HG03565 (cell line): ENCODE data around the gene ARHGEF4.
"Not testable (repeated sequence)": the region's sequence is repeated elsewhere in the genome, so short reads cannot be mapped to it uniquely, and the experiment has no call there.

Source experiments
- ATAC-seq: cut with Tn5 transposase; IDR thresholded peaks from one replicate; pipeline ENCODE4 v1.9.1; 2021; ENCODE audit warnings: mild to moderate bottlenecking, moderate library complexity; ENCODE audit not compliant: unreplicated experiment

ARHGEF4 gene

GRCh38 chr2:130964931-130965330 is 128.2 kb downstream of the ARHGEF4 start:
- ATAC-seq: no peak

- ATAC-seq: no peak
Observed at GRCh38 chr2:130966149-130966774, 129.5 kb downstream of the ARHGEF4 start.

DNA sequence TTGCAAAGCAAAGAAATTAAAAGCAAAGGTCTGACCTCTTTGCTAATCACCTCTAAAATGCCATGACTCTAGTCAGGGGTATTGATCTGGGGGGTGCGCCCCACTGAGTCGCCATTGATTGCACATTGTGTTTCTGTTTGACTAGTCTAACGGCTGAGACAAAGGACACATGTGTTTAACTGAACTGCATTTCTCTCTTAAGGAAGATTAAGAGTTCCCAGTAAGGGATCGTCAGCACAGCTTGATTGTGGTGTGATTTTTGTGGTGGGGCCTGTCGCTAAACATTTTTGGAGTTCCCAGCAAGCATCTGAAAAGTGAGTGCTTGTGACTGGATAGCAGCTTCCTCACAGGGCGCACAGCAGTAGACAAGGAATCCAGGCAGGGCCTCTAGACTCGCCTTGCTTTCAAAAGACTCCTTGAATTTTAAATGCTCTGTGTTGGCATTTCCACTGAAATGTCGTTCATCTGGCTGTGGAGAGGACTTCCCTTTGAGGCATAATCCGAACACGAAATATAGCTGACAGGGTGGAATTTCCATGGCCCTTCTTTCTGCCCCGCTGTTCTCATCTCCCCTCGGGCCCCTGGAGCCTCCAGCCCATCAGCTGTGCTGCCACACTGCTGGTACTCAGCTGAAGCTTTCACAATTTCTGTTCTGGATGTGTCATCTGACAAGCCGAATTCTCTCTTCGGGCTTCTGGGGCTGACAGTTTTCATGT is 130.2 kb downstream of the ARHGEF4 start:
- ATAC-seq: no peak

DNA sequence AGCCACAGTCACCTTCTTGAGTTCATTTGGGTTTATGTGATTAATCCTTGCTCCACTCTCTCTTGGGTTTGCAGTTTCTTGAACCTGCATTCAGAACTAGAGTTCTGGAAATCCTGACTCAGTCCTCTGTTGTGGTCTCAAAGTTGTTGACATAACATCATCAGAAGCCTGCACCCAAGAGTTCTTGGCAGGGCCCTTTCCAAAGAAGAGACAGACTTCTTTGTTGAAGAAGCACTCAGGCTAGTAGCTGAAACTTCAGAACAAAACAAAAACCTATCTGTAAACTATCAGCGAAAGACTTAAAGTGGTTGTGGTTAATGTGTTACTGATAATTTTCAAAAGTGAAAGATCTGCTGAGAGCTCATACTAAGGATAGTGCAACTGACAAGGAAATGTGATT is 135.7 kb downstream of the ARHGEF4 start:
- no peak for ATAC-seq

DNA sequence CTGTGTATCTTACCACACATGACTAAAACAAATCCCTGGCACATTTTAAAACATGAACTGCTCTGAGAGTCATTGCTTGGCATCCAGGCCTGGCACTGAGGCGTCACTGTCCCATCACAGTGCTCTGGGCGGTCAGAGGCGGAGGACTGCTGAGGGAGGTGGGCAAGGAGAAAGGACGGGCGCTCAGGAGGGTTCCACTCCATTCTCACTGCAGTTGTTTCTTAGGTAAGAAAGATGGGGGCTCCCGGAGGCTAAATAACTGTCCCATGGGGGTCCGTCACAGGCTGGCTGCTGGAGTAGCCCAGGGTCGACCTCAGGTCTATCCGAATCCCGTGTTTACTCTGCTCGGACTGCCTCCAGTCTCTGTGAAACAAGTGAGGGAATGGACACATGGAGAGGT is 139.0 kb downstream of the ARHGEF4 start:
- ATAC-seq: no peak

DNA sequence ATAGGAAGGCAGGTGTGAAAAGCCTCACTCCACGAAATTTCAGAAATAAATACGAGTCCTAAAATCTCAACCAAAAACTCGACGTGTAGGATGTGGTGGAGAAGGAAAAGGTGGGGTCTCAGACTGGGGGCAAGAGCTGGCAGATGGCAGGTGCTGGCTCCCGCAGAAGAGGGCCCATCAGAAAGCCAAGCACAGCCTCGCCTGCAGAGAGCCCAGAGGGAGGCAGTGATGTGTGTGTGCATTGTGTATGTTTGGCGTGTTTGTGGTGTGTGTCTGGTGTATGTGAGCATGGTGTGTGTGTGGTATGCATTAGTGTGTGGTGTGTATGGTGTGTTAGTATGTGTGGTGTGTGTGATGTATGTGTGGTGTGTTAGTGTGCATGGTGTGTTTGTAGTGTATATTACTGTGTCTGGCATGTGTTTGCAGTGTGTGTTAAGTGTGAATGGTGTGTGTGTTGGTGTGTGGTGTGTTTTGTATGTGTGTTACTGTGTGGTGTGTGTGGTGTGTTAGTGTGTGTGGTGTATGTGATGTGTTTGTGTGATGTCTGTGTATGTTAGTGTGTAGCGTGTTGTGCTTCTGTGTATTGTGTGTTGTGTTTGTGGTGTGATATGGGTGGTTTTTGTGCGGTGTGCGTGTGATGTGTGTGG is 140.0 kb downstream of the ARHGEF4 start:
- no peak for ATAC-seq

- ATAC-seq: no peak
Observed at GRCh38 chr2:130977461-130978050, 140.8 kb downstream of the ARHGEF4 start.

GRCh38 chr2:130981667-130982066 is 145.0 kb downstream of the ARHGEF4 start:
- no peak for ATAC-seq

- ATAC-seq: no peak
Observed at GRCh38 chr2:130985206-130985780, 148.6 kb downstream of the ARHGEF4 start.

DNA sequence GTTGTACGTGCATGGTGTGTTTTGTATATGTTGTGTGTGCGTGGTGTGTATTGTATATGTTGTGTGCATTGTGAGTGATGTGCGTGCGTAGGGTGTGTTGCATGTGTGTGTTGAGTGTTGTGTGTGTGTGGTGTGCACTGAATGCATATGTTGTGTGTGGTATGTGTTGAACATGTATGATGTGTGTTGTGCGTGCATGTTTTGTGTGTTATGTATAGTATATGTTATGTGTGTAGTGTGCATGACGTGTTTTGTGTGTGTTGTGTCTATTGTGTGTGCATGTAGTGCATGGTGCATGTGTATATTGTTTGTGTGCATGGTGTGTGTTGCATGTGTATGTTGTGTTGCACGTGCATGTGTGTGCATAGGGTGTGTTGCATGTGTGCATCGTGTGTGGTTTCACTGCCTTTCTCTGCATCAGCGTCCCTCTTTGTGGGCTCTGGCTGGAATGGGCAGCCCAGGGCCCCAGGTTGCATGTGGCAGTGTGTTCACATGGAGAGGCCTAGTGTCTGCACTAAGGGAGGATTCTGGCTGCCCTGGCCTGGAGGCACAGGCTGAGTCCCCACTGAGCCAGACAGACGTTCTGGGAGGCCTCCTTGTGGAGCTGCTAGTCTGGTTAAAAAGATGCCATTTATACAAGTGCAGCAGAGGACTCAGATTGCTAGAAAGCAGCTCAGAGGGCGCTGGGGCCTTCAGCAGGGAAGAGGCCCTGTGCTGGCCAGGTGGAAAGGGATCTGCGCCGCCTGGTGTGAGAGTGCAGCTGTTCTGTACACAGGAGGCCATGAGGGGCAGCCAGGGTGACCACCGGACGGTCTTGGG is 149.3 kb downstream of the ARHGEF4 start:
- ATAC-seq: no peak

- ATAC-seq: no peak
Observed at GRCh38 chr2:130986890-130987493, 150.3 kb downstream of the ARHGEF4 start.

DNA sequence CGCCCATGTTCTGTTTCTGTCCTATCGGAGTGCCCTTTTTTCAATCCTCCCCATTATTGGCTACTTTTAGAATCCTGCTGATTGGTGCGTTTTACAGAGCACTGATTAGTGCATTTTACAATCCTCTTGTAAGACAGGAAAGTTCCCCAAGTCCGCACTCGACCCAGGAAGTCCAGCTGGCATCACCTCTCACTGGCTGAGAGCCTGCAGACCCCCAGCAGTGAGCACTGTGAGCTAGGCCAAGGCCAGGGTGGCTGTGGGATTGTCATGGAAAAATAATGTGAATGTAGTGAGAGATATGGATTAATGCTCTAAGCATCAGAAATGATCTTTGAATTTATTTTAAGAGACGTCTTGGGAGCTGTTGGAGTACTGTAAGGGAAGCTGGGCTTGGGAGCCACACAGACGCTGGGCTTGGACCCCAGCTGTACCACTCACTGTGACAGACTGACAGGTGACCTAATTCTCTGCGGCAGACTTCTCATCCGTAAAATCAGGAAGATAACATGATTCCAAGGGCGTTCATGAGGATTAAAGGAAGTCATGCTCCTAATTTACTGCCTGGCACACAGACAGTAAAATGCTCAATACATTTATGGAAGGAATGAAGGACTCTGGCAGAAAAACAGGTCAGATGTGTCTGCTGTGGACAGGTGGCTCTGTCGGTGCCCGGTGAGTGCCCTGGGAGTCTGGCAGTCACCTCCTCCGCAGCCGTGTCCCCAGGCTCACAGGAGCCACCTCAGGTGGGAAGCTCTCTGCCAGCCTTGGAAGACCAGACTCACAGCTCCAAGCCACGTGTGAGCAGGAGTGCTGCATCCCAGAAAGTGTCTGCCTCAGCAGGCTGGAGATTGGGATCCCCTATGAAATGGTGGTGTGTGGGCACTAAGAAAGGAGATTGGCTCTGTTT is 151.1 kb downstream of the ARHGEF4 start:
- ATAC-seq: no peak

DNA sequence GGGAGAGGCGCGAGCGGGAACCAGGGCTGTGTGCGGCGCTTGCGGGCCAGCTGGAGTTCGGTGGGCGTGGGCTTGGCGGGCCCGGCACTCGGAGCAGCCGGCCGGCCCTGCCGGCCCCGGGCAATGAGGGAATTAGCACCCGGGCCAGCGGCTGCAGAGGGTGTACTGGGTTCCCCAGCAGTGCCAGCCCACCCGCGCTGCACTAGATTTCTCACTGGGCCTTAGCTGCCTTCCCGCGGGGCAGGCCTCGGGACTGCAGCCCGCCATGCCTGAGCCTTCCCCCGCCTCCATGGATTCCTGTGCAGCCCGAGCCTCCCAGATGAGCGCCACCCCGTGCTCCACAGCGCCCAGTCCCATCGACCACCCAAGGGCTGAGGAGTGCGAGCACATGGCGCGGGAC is 154.7 kb downstream of the ARHGEF4 start:
- ATAC-seq: not testable (repeated sequence)

- ATAC-seq: not testable (repeated sequence)
Observed at GRCh38 chr2:130992003-130992402, 155.3 kb downstream of the ARHGEF4 start.

DNA sequence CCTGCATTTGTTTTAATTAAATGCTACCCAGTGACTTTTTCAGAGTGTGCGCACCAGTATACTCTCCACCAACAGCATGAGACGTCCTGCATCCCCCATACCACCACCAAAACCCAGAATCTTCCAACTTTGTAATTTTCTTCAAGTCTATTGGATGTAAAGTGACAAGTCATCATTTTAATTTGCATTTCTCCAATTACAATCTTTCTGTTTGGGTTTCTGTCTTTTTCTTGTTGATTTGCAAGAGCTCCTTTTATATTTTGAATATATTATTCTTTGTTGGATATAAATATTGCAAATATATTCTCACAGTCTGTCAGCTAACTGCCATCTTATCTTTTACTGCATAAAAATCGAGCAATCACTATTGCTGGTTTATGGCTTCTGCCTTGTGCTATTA is 160.0 kb downstream of the ARHGEF4 start:
- ATAC-seq: no peak

GRCh38 chr2:130997198-130997597 is 160.5 kb downstream of the ARHGEF4 start:
- no peak for ATAC-seq

DNA sequence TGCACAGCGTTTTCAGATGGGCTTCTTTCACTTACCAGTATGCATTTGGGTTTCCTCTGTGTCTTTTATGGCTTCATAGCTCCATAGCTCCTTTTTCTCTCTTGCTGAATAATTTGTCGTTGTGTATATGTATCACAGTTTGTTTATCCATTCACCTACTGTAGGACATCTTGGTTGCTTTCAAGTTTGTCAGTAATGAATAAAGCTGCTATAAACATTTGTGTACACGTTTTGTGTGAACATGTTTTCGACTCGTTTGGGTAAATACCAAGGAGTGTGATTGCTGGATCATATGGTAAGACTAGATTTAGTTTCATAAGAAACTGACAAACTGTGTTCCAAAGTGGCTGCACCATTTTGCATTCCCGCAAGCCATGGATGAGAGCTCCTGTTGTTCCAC is 161.8 kb downstream of the ARHGEF4 start:
- ATAC-seq: no peak

GRCh38 chr2:131004446-131005209 is 167.9 kb downstream of the ARHGEF4 start:
- ATAC-seq: no peak
